DOHH2 (cell line): ENCODE data around the gene CFL2.
"Not testable (repeated sequence)": the region's sequence is repeated elsewhere in the genome, so short reads cannot be mapped to it uniquely, and the experiment has no call there.

Experiments used
- H3F3A ChIP-seq: fragments of 200-600 bp; sonication (generic), shearing (Covaris generic); 2 replicates; pipeline ENCODE4 v1.6.0; 2016; ENCODE audit warnings: antibody characterized with exemption, mild to moderate bottlenecking; ENCODE audit not compliant: control insufficient read depth, insufficient read depth
- H3K27ac ChIP-seq: fragments of 200-600 bp; sonication (generic); 2 replicates; pipeline ENCODE4 v1.5.1; 2014; ENCODE audit warnings: low read depth, mild to moderate bottlenecking, low read length, moderate library complexity
- H3K27me3 ChIP-seq: fragments of 200-600 bp; sonication (generic); 2 replicates; pipeline ENCODE4 v1.6.1; 2014; ENCODE audit warnings: mild to moderate bottlenecking, low read length, mixed read lengths; ENCODE audit not compliant: control insufficient read depth
- H3K36me3 ChIP-seq: fragments of 200-600 bp; sonication (generic); 2 replicates; pipeline ENCODE4 v1.6.1; 2014; ENCODE audit warnings: mild to moderate bottlenecking, low read length, moderate library complexity, mixed read lengths; ENCODE audit not compliant: control insufficient read depth
- H3K4me1 ChIP-seq: fragments of 200-600 bp; sonication (generic); 2 replicates; pipeline ENCODE4 v1.6.1; 2014; ENCODE audit warnings: mild to moderate bottlenecking, low read length, mixed read lengths; ENCODE audit not compliant: control insufficient read depth
- H3K4me2 ChIP-seq: fragments of 200-600 bp; sonication (generic); 2 replicates; pipeline ENCODE4 v1.6.0; 2014; ENCODE audit warnings: mild to moderate bottlenecking, low read length, moderate library complexity
- H3K4me3 ChIP-seq: fragments of 200-600 bp; sonication (generic); 2 replicates; pipeline ENCODE4 v1.5.1; 2014; ENCODE audit warnings: mild to moderate bottlenecking, low read length, mixed read lengths
- H3K79me2 ChIP-seq: fragments of 200-600 bp; sonication (generic); 2 replicates; pipeline ENCODE4 v1.6.1; 2014; ENCODE audit warnings: mild to moderate bottlenecking, low read length, mixed read lengths; ENCODE audit not compliant: control insufficient read depth
- H3K9me2 ChIP-seq: fragments of 200-600 bp; sonication (generic); replicated peaks from 2 replicates; pipeline ENCODE4 v1.6.1; 2014; ENCODE audit warnings: mild to moderate bottlenecking, low read length, mixed read lengths; ENCODE audit not compliant: control insufficient read depth
- H3K9me3 ChIP-seq: fragments of 200-600 bp; sonication (generic); 2 replicates; pipeline ENCODE4 v1.6.1; 2014; ENCODE audit warnings: antibody characterized with exemption, low read length, mixed read lengths; ENCODE audit not compliant: control insufficient read depth, insufficient read depth
- H4K20me1 ChIP-seq: fragments of 200-600 bp; sonication (generic); 2 replicates; pipeline ENCODE4 v1.6.0; 2014; ENCODE audit warnings: low read depth, mild to moderate bottlenecking, antibody characterized with exemption, low read length, moderate library complexity; ENCODE audit not compliant: control insufficient read depth, insufficient read depth
- EZH2phosphoT487 ChIP-seq: fragments of 200-600 bp; sonication (generic); IDR thresholded peaks from 2 replicates; pipeline ENCODE4 v1.6.1; 2017; ENCODE audit warnings: borderline replicate concordance, mild to moderate bottlenecking, antibody characterized with exemption, low read length, moderate library complexity, mixed read lengths
- TF ChIP-seq, protein P1 (sequence below): fragments of 200-600 bp; sonication (generic); IDR thresholded peaks from one replicate; pipeline ENCODE4 v1.5.1; 2014; ENCODE audit warnings: antibody characterized with exemption, mild to moderate bottlenecking, low read depth, low read length; ENCODE audit not compliant: poor library complexity, severe bottlenecking

The CFL2 gene

DNA sequence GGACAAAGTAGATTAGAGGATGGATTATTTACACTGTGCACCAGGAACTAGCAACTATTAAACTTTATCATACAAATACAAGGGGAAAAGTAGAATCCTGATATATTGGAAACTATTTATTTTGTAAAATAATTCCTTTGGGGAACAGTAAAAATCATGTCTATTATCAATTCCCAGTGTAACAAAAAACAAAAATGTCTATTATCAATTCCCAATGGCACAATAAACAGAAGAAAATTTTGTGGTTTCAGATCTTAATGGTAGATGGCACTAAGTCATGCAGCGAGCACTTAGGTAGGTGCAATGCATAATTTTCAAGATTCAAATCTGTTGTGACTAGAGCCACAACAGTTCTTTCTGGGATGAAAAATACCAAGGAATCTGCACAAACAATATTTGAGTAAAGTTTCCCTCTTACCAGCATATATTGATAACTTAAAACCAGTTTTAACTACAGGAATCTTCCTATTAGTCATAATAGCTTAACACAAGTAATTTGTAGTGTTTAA lies 13.7 kb downstream of the CFL2 start:
- Histone ChIP-seq H3K4me1 (peaks cover 6% of the 10 kb centered on the region), H3K36me3 (no peaks in the 10 kb centered on the region), H3K9me2 (no peaks in the 10 kb centered on the region), H3F3A (peaks cover 5% of the 10 kb centered on the region; the same call in 1 of the 2 replicates), H3K27ac (no peak overlapping the region), H3K27me3 (no peaks in the 10 kb centered on the region), H3K4me2 (no peak overlapping the region), H4K20me1 (no peaks in the 10 kb centered on the region), H3K9me3 (no peaks in the 10 kb centered on the region), H3K79me2 (no peaks in the 10 kb centered on the region), H3K4me3 (no peak overlapping the region)
- no peak for TF ChIP-seq EZH2phosphoT487
- TF ChIP-seq, protein P1, sequence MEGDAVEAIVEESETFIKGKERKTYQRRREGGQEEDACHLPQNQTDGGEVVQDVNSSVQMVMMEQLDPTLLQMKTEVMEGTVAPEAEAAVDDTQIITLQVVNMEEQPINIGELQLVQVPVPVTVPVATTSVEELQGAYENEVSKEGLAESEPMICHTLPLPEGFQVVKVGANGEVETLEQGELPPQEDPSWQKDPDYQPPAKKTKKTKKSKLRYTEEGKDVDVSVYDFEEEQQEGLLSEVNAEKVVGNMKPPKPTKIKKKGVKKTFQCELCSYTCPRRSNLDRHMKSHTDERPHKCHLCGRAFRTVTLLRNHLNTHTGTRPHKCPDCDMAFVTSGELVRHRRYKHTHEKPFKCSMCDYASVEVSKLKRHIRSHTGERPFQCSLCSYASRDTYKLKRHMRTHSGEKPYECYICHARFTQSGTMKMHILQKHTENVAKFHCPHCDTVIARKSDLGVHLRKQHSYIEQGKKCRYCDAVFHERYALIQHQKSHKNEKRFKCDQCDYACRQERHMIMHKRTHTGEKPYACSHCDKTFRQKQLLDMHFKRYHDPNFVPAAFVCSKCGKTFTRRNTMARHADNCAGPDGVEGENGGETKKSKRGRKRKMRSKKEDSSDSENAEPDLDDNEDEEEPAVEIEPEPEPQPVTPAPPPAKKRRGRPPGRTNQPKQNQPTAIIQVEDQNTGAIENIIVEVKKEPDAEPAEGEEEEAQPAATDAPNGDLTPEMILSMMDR: no peak

DNA sequence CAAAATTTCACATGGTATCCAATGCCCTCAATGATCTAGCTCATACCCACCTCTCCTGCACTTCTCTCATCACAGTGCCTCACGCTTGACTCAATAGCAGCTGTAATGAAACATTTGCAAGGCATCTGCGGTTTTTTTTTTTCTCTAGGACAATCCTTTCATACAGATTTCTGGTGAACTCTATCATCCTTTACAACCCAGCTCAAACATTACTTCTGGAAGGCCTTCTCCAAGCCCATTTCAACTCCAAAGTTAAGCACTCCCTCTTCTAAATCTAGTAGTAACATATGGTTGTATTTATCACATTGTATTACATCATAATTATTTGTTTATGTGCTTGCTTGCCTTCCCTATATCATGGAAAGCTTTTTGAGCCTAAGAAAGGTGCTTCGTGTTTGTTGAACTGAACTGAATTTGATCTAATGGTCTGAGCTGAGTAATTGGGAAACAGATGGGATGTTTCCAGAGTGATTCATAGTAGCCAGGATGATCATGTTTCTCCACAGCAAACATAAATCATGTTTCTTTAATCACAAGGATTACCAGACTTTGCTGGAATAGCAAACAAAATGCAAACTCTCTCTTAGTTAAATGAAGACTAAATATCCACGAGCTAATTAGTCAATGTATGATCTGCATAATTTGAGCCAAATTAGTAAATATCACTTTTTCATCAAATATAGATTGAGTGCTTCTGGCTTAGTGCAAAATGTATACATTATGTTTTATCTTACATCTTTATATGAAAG lies 14.3 kb downstream of the CFL2 start:
- H3K36me3 ChIP-seq: no peaks in the 10 kb centered on the region
- peaks cover 6% of the 10 kb centered on the region for H3K4me1 ChIP-seq
- no peaks in the 10 kb centered on the region for H3K9me3 ChIP-seq
- no peak overlapping the region for H3K4me3 ChIP-seq
- H3K9me2 ChIP-seq: no peaks in the 10 kb centered on the region
- TF ChIP-seq, protein P1: no peak
- no peak for TF ChIP-seq EZH2phosphoT487
- peaks cover 4% of the 10 kb centered on the region; the same call in 1 of the 2 replicates for H3F3A ChIP-seq
- no peak overlapping the region for H3K27ac ChIP-seq
- H3K4me2 ChIP-seq: no peak overlapping the region
- H3K79me2 ChIP-seq: no peaks in the 10 kb centered on the region
- H3K27me3 ChIP-seq: no peaks in the 10 kb centered on the region
- H4K20me1 ChIP-seq: no peaks in the 10 kb centered on the region

DNA sequence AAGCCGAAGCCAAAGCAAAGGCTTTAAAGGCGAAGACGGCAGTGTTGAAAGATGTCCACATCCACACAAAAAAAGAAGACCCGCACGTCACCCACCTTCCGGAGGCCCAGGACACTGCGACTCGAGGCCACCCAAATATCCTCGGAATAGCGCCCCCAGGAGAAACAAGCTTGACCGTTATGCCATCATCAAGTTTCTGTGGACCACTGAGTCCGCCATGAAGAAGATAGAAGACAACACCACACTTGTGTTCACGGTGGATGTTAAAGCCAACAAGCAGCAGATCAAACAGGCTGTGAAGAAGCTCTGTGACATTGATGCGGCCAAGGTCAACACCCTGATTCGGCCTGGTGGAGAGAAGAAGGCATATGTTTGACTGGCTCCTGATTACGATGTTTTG lies 20.2 kb downstream of the CFL2 start:
- H3K79me2 ChIP-seq, H3K27ac ChIP-seq, H3K9me2 ChIP-seq, H3K4me2 ChIP-seq, H3K4me3 ChIP-seq, H3K4me1 ChIP-seq, H3F3A ChIP-seq, H3K9me3 ChIP-seq, H3K27me3 ChIP-seq, H3K36me3 ChIP-seq, H4K20me1 ChIP-seq: not testable (repeated sequence)

DNA sequence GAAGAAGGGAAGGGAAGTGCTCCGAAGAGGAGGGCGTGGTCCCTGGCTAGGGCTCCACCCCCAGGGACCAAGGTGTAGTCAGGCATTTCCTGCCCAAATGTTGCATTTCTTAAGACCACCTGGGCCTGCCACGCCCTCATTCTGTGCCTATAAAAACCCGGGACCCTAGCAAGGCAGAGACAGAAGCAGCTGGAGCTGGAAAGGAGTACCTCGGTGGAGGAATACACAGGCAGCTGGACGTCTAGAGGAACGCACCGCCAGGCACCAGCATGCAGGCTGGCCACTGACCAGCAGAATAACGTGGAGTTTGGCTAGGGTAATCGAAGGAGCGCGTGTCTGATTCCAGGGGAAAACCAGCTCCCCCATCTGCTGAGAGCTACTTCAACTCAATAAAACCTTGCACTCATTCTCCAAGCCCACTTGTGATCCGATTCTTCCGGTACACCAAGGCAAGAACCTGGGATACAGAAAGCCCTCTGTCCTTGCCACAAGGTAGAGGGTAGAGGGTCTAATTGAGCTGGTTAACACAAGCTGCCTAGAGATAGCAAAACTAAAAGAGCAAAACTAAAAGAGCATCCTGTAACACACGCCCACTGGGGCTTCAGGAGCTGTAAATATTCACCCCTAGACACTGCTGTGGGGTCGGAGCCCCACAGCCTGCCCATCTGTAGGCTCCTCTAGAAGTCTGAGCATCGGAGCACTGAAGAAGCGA lies 21.0 kb downstream of the CFL2 start:
- Histone ChIP-seq H3F3A (no peaks in the 10 kb centered on the region), H3K36me3 (no peaks in the 10 kb centered on the region), H3K9me2 (no peaks in the 10 kb centered on the region), H3K4me2 (peak overlapping the region; percentile 10), H3K27ac (no peak overlapping the region), H3K79me2 (no peaks in the 10 kb centered on the region), H3K27me3 (no peaks in the 10 kb centered on the region), H3K4me1 (peaks cover 8% of the 10 kb centered on the region), H4K20me1 (no peaks in the 10 kb centered on the region), H3K9me3 (no peaks in the 10 kb centered on the region), H3K4me3 (0 out of 2 replicates have a peak overlapping the region, but pooled peaks have one; percentile 7)
- TF ChIP-seq, protein P1: no peak
- TF ChIP-seq EZH2phosphoT487: no peak
